Stimulated activated CD4-positive, alpha-beta T cell treated with anti-CD3 and anti-CD28 coated beads, Interleukin-12 subunit alpha, Interleukin-12 subunit beta, amount 100 ng/mL, for 48 hours (primary cell): Measurements from ENCODE around the gene APOBEC2.
"Not testable (repeated sequence)": the region's sequence is repeated elsewhere in the genome, so short reads cannot be mapped to it uniquely, and the experiment has no call there.

ENCODE experiments used
- DNase-seq, 3 donors: peaks; one replicate each; pipeline ENCODE4 v3.0.0-alpha.2; 2020; ENCODE audit warnings: low read depth in 2 of 3, low spot score in 1 of 3

Gene APOBEC2

GRCh38 chr6:41053041-41053440 lies at the start of gene APOBEC2:
Gene APOBEC2 (plus strand): TSS chr6:41053202. CDS start chr6:41053348, 146 bp downstream.
- DNase-seq = no peak

GRCh38 chr6:41006217-41006616 lies 46.8 kb upstream of the APOBEC2 start:
- DNase-seq = peak; percentile 24 to 66 (median 36)

- DNase-seq = not testable (repeated sequence)
These were observed 46.0 kb upstream of the APOBEC2 start for GRCh38 chr6:41006980-41007379.

GRCh38 chr6:41008011-41008410 lies 45.0 kb upstream of the APOBEC2 start:
- DNase-seq = no peak

- no peak for DNase-seq
These were observed 43.3 kb upstream of the APOBEC2 start for GRCh38 chr6:41009669-41010068.

GRCh38 chr6:41011673-41012072 lies 41.3 kb upstream of the APOBEC2 start:
- no peak for DNase-seq

GRCh38 chr6:41013466-41014153 lies 39.4 kb upstream of the APOBEC2 start:
- no peak for DNase-seq

GRCh38 chr6:41014780-41015179 lies 38.2 kb upstream of the APOBEC2 start:
- DNase-seq = no peak

GRCh38 chr6:41015860-41016259 lies 37.1 kb upstream of the APOBEC2 start:
- not testable (repeated sequence) for DNase-seq

GRCh38 chr6:41017663-41018062 lies 35.3 kb upstream of the APOBEC2 start:
- no peak for DNase-seq

GRCh38 chr6:41021832-41022231 lies 31.2 kb upstream of the APOBEC2 start:
- DNase-seq = no peak

GRCh38 chr6:41022294-41022693 lies 30.7 kb upstream of the APOBEC2 start:
- DNase-seq = no peak

GRCh38 chr6:41023114-41023513 lies 29.9 kb upstream of the APOBEC2 start:
- DNase-seq = no peak

- DNase-seq = no peak
These were observed 27.0 kb upstream of the APOBEC2 start for GRCh38 chr6:41025966-41026530.

GRCh38 chr6:41027241-41027640 lies 25.8 kb upstream of the APOBEC2 start:
- no peak for DNase-seq

GRCh38 chr6:41027799-41028560 lies 25.0 kb upstream of the APOBEC2 start:
- DNase-seq = peak; percentile 48 to 75 (median 74)

GRCh38 chr6:41028561-41029412 lies 24.2 kb upstream of the APOBEC2 start:
- DNase-seq = peak in 2 of 3 donors; percentile 4 to 8

GRCh38 chr6:41032830-41033229 lies 20.2 kb upstream of the APOBEC2 start:
- no peak for DNase-seq

- DNase-seq = no peak
These were observed 19.2 kb upstream of the APOBEC2 start for GRCh38 chr6:41033776-41034175.

- no peak for DNase-seq
These were observed 16.8 kb upstream of the APOBEC2 start for GRCh38 chr6:41036186-41036585.

GRCh38 chr6:41036601-41037000 lies 16.4 kb upstream of the APOBEC2 start:
- DNase-seq = no peak
